HFFc6 (cell line): ENCODE data around the gene IRF2BP1. TPM values are rescaled to one million over a fixed set of nuclear protein-coding genes. Genes with fewer than 3 reads are reported as not detected.

Experiments
- DNase-seq: peaks from one replicate; pipeline ENCODE4 v3.0.0-alpha.2; 2018
- H3K27ac Mint-ChIP-seq: 2 replicates; pipeline ENCODE4 v1.8.0; 2020; ENCODE audit warnings: mild to moderate bottlenecking, mixed read lengths
- H3K27me3 Mint-ChIP-seq: 2 replicates; pipeline ENCODE4 v1.8.0; 2021; ENCODE audit warnings: mild to moderate bottlenecking, moderate library complexity, mixed read lengths; ENCODE audit not compliant: insufficient read depth
- H3K36me3 Mint-ChIP-seq: 2 replicates; pipeline ENCODE4 v1.8.0; 2021; ENCODE audit warnings: low read depth, mixed read lengths
- H3K4me1 Mint-ChIP-seq: 2 replicates; pipeline ENCODE4 v1.8.0; 2020; ENCODE audit warnings: low read depth, mixed read lengths
- H3K4me3 Mint-ChIP-seq: 2 replicates; pipeline ENCODE4 v1.8.0; 2020; ENCODE audit warnings: mild to moderate bottlenecking, moderate library complexity, mixed read lengths
- H3K9me3 Mint-ChIP-seq: 2 replicates; pipeline ENCODE4 v1.8.0; 2020; ENCODE audit warnings: mild to moderate bottlenecking, mixed read lengths
- long read RNA-seq: library from polyadenylated mRNA; unstranded; transcript quantifications from one replicate; pipeline ENCODE4 v2.0.0, GENCODE V29; 2019
- total RNA-seq, 6 experiments: library from RNA; stranded (reverse); fragmentation: NEBNext Ultra II Directional; extraction: Animal tissue kit (Norgen Biotek cat#: 25700); gene quantifications; 2 replicates in 1 of 6; 3 replicates in 5 of 6; pipeline ENCODE4 v1.2.3, GENCODE V29; 2021
- TF ChIP-seq, protein P1 (sequence below): fragments of 200-600 bp; sonication (generic); IDR thresholded peaks from 2 replicates; pipeline ENCODE4 v1.5.0; 2021; ENCODE audit warnings: antibody characterized with exemption, mild to moderate bottlenecking

IRF2BP1 gene
- total RNA-seq: 10 to 100 TPM; 19.3 to 25.0 (median 21.8) TPM
- long read RNA-seq, partial matches to known transcripts: 0 of 3 reads
- long read RNA-seq, other reads (novel, unspliced or antisense): 0 of 3 reads

DNA sequence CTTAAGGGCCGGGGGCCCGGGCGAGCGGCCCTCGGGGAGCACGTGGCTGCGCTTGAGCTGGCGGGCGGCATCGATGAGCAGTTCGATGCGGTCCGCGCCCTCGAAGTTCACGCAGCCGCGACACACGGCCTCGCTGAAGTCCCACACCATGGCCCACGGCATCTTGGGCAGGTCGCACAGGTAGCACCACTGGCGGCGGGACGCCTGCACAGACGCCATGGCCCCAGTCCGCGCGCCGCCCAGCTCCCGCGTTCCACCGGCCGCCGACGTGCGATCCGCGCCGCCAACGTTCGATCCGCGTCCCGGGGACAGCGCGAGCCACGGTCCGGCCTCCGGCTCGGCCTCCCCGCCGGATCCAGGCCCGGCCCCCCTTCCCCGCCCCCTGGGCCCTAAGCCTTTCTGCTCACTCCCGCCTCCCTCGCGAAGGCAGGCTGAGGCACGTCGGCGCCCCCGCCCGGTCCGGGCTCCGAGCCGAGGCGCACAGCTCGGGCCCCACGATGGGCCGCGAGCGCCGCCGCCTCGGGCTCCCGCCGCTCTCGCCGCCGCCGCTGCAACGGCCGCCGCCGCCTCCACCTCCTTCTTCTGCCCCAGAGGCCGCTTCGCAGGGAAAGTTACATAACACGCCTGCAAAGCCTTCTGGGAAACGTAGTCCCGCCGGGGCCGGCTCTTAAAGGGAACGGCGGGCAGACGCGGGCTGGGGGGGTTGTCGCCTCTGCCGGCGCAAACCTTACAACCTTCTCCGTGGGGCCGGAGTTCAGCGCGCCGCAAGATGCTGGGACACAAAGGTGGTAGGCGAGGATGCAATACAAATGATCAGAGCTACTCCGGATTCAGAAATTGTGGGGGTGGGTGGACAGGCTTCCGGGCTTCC lies at the start of gene IRF2BP1:
IRF2BP1 (minus strand) TSS at position 586 of the 871 bp plus-strand sequence; CDS start at position 219, 367 bp downstream.
- Mint-ChIP-seq H3K27ac (peak within 1 kb of the TSS; percentile 98), H3K4me3 (peak within 1 kb of the TSS; percentile 97), H3K36me3 (0 out of 2 replicates have a peak, but pooled peaks cover 5% of the 10 kb centered on the region), H3K4me1 (peaks cover 14% of the 10 kb centered on the region), H3K27me3 (peaks cover 3% of the 10 kb centered on the region; the same call in 1 of the 2 replicates), H3K9me3 (no peaks in the 10 kb centered on the region)
- TF ChIP-seq, protein P1, sequence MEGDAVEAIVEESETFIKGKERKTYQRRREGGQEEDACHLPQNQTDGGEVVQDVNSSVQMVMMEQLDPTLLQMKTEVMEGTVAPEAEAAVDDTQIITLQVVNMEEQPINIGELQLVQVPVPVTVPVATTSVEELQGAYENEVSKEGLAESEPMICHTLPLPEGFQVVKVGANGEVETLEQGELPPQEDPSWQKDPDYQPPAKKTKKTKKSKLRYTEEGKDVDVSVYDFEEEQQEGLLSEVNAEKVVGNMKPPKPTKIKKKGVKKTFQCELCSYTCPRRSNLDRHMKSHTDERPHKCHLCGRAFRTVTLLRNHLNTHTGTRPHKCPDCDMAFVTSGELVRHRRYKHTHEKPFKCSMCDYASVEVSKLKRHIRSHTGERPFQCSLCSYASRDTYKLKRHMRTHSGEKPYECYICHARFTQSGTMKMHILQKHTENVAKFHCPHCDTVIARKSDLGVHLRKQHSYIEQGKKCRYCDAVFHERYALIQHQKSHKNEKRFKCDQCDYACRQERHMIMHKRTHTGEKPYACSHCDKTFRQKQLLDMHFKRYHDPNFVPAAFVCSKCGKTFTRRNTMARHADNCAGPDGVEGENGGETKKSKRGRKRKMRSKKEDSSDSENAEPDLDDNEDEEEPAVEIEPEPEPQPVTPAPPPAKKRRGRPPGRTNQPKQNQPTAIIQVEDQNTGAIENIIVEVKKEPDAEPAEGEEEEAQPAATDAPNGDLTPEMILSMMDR: peak; percentile 11
- DNase-seq: peak; percentile 91

- H3K27ac Mint-ChIP-seq: no peak overlapping the region
- no peaks in the 10 kb centered on the region for H3K9me3 Mint-ChIP-seq
- no peaks in the 10 kb centered on the region for H3K4me1 Mint-ChIP-seq
- H3K27me3 Mint-ChIP-seq: peaks cover 49% of the 10 kb centered on the region
- TF ChIP-seq, protein P1: no peak
- DNase-seq: no peak
- no peaks in the 10 kb centered on the region for H3K36me3 Mint-ChIP-seq
- H3K4me3 Mint-ChIP-seq: no peak overlapping the region
These were observed 49.3 kb upstream of the IRF2BP1 start for GRCh38 chr19:45935267-45935666.

- TF ChIP-seq, protein P1: no peak
- Mint-ChIP-seq H3K27me3 (peaks cover 48% of the 10 kb centered on the region), H3K9me3 (no peaks in the 10 kb centered on the region), H3K36me3 (no peaks in the 10 kb centered on the region), H3K27ac (no peak overlapping the region), H3K4me1 (no peaks in the 10 kb centered on the region), H3K4me3 (no peak overlapping the region)
- DNase-seq: no peak
These were observed 48.8 kb upstream of the IRF2BP1 start for GRCh38 chr19:45934551-45935230.

GRCh38 chr19:45933759-45934158 lies 47.8 kb upstream of the IRF2BP1 start:
- no peaks in the 10 kb centered on the region for H3K4me1 Mint-ChIP-seq
- no peak overlapping the region for H3K27ac Mint-ChIP-seq
- no peak overlapping the region for H3K4me3 Mint-ChIP-seq
- TF ChIP-seq, protein P1: no peak
- no peak for DNase-seq
- H3K27me3 Mint-ChIP-seq: peaks cover 47% of the 10 kb centered on the region
- no peaks in the 10 kb centered on the region for H3K9me3 Mint-ChIP-seq
- no peaks in the 10 kb centered on the region for H3K36me3 Mint-ChIP-seq

DNA sequence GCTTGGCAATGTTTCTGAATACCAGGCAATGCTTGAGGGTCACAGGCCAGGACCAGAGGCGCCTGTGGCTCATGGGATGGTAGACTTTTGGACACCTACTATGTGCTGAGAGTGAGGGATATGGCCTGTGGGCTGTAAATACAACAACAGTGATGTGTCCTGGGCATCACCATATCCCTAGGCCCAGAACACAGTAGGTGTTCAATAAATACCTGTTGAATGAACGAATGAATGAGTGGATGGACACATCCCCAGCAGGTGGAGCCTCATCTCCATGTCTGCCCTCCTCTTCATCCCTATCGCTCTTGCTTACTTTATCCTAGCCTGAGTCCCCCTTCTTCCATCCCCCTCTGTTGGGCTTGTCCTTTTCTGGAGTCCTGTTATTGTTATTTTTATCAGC lies 45.1 kb upstream of the IRF2BP1 start:
- DNase-seq: no peak
- Mint-ChIP-seq H3K27ac (no peak overlapping the region), H3K9me3 (no peaks in the 10 kb centered on the region), H3K4me1 (peaks cover 7% of the 10 kb centered on the region), H3K4me3 (no peak overlapping the region), H3K27me3 (peaks cover 26% of the 10 kb centered on the region), H3K36me3 (no peaks in the 10 kb centered on the region)
- TF ChIP-seq, protein P1: no peak
